Activated CD8-positive, alpha-beta memory T cell treated with anti-CD3 and anti-CD28 coated beads, Interleukin-2, amount 10 ng/mL, durations not matched to agents 7 days and 5 days (primary cell): ENCODE measurements around the gene SLC35E3. TPM values are rescaled to one million over a fixed set of nuclear protein-coding genes. Genes with fewer than 3 reads are reported as not detected.
"Not testable (repeated sequence)": the region's sequence is repeated elsewhere in the genome, so short reads cannot be mapped to it uniquely, and the experiment has no call there.

Experiments used
- ATAC-seq: fragments of 150-1000 bp; cut with Tn5 transposase; one replicate; pipeline ENCODE4 v1.10.0; 2021; ENCODE audit warnings: moderate library complexity
- CTCF ChIA-PET: fragments of 350-600 bp; sonication (Branson Sonifier 250); formaldehyde crosslinking; loops from one replicate; lab custom pipeline; 2021; ENCODE audit warnings: antibody characterized with exemption; lab: Charles Lee
- DNase-seq: peaks from one replicate; pipeline ENCODE4 v3.0.0-alpha.2; 2020
- H3K27ac Mint-ChIP-seq: one replicate; pipeline ENCODE4 v1.8.0; 2021; ENCODE audit warnings: mild to moderate bottlenecking, mixed read lengths
- H3K27me3 Mint-ChIP-seq: one replicate; pipeline ENCODE4 v1.8.0; 2021; ENCODE audit warnings: mixed read lengths
- H3K36me3 Mint-ChIP-seq: one replicate; pipeline ENCODE4 v1.8.0; 2021; ENCODE audit warnings: mild to moderate bottlenecking, mixed read lengths
- H3K4me1 Mint-ChIP-seq: one replicate; pipeline ENCODE4 v1.8.0; 2021; ENCODE audit warnings: mixed read lengths
- H3K4me3 Mint-ChIP-seq: one replicate; pipeline ENCODE4 v1.8.0; 2021; ENCODE audit warnings: mild to moderate bottlenecking, moderate library complexity, mixed read lengths
- H3K9me3 Mint-ChIP-seq: one replicate; pipeline ENCODE4 v1.8.0; 2022; ENCODE audit warnings: low read depth, mixed read lengths
- total RNA-seq, 2 experiments: library from RNA; stranded (reverse); gene quantifications; one replicate each; pipeline ENCODE4 v1.2.3, GENCODE V29; 2021

Gene SLC35E3
- total RNA-seq, 2 experiments from 2014 or later, result 10.3 to 10.8 TPM

GRCh38 chr12:68792952-68793351, 47.0 kb downstream of the SLC35E3 start:
- H3K36me3 Mint-ChIP-seq, result no peaks in the 10 kb centered on the region
- DNase-seq (peak; percentile 51), ATAC-seq (peak; percentile 92)
- CTCF ChIA-PET, result no interaction called here
- H3K9me3 Mint-ChIP-seq, result no peaks in the 10 kb centered on the region
- peaks cover 2% of the 10 kb centered on the region for H3K4me1 Mint-ChIP-seq
- no peak overlapping the region for H3K27ac Mint-ChIP-seq
- no peaks in the 10 kb centered on the region for H3K27me3 Mint-ChIP-seq
- no peak overlapping the region for H3K4me3 Mint-ChIP-seq

GRCh38 chr12:68793436-68793835, 47.5 kb downstream of the SLC35E3 start:
- Mint-ChIP-seq H3K4me3 (no peak overlapping the region), H3K27ac (no peak overlapping the region), H3K9me3 (no peaks in the 10 kb centered on the region), H3K4me1 (no peaks in the 10 kb centered on the region), H3K27me3 (no peaks in the 10 kb centered on the region), H3K36me3 (no peaks in the 10 kb centered on the region)
- CTCF ChIA-PET, result no interaction called here
- DNase-seq, result no peak
- ATAC-seq, result no peak

- no peak overlapping the region for H3K27ac Mint-ChIP-seq
- DNase-seq, result no peak
- H3K36me3 Mint-ChIP-seq, result no peaks in the 10 kb centered on the region
- H3K4me3 Mint-ChIP-seq, result no peak overlapping the region
- H3K9me3 Mint-ChIP-seq, result no peaks in the 10 kb centered on the region
- CTCF ChIA-PET, result no interaction called here
- H3K27me3 Mint-ChIP-seq, result no peaks in the 10 kb centered on the region
- ATAC-seq, result no peak
- no peaks in the 10 kb centered on the region for H3K4me1 Mint-ChIP-seq
These were observed 48.1 kb downstream of the SLC35E3 start for GRCh38 chr12:68793975-68794652.

GRCh38 chr12:68794653-68795251, 48.8 kb downstream of the SLC35E3 start:
- Mint-ChIP-seq H3K36me3 (no peaks in the 10 kb centered on the region), H3K27ac (no peak overlapping the region), H3K4me3 (no peak overlapping the region), H3K9me3 (no peaks in the 10 kb centered on the region), H3K27me3 (no peaks in the 10 kb centered on the region), H3K4me1 (no peaks in the 10 kb centered on the region)
- ATAC-seq (no peak), DNase-seq (no peak)
- CTCF ChIA-PET, result interaction anchor here (0.6 kb wide), 1 partner anchor 733 kb away, joined by 3 read pairs; no protein-coding TSS in a partner anchor

- Mint-ChIP-seq H3K9me3 (no peaks in the 10 kb centered on the region), H3K4me1 (peaks cover 2% of the 10 kb centered on the region), H3K27ac (no peak overlapping the region), H3K27me3 (no peaks in the 10 kb centered on the region), H3K36me3 (no peaks in the 10 kb centered on the region), H3K4me3 (no peak overlapping the region)
- no peak for ATAC-seq
- CTCF ChIA-PET, result no interaction called here
- no peak for DNase-seq
These were observed 50.4 kb downstream of the SLC35E3 start for GRCh38 chr12:68796399-68796798.

GRCh38 chr12:68798882-68799234, 52.9 kb downstream of the SLC35E3 start:
- Mint-ChIP-seq H3K4me3 (no peak overlapping the region), H3K4me1 (peaks cover 7% of the 10 kb centered on the region), H3K27ac (no peak overlapping the region), H3K9me3 (no peaks in the 10 kb centered on the region), H3K27me3 (no peaks in the 10 kb centered on the region), H3K36me3 (no peaks in the 10 kb centered on the region)
- ATAC-seq (no peak), DNase-seq (no peak)
- CTCF ChIA-PET, result no interaction called here

GRCh38 chr12:68800294-68800693, 54.3 kb downstream of the SLC35E3 start:
- ATAC-seq, result no peak
- no peaks in the 10 kb centered on the region for H3K27me3 Mint-ChIP-seq
- CTCF ChIA-PET, result no interaction called here
- H3K27ac Mint-ChIP-seq, result no peak overlapping the region
- H3K36me3 Mint-ChIP-seq, result no peaks in the 10 kb centered on the region
- no peaks in the 10 kb centered on the region for H3K9me3 Mint-ChIP-seq
- peaks cover 10% of the 10 kb centered on the region for H3K4me1 Mint-ChIP-seq
- no peak overlapping the region for H3K4me3 Mint-ChIP-seq
- no peak for DNase-seq

GRCh38 chr12:68801124-68801523, 55.1 kb downstream of the SLC35E3 start:
- H3K9me3 Mint-ChIP-seq, DNase-seq, H3K4me3 Mint-ChIP-seq, H3K27me3 Mint-ChIP-seq, H3K27ac Mint-ChIP-seq, CTCF ChIA-PET, ATAC-seq, H3K36me3 Mint-ChIP-seq: not testable (repeated sequence)
- peaks cover 12% of the 10 kb centered on the region for H3K4me1 Mint-ChIP-seq

- CTCF ChIA-PET, H3K36me3 Mint-ChIP-seq: not testable (repeated sequence)
These were observed 56.4 kb downstream of the SLC35E3 start for GRCh38 chr12:68802372-68802745.

GRCh38 chr12:68802911-68803651, 57.1 kb downstream of the SLC35E3 start:
- H3K27ac Mint-ChIP-seq, H3K4me3 Mint-ChIP-seq, H3K36me3 Mint-ChIP-seq, CTCF ChIA-PET, H3K9me3 Mint-ChIP-seq, ATAC-seq, H3K27me3 Mint-ChIP-seq, DNase-seq: not testable (repeated sequence)
- H3K4me1 Mint-ChIP-seq, result peaks cover 17% of the 10 kb centered on the region

More at GRCh38 chr12:68802372-68802745, 56.4 kb downstream of the SLC35E3 start:
- not testable (repeated sequence) for H3K27me3 Mint-ChIP-seq, H3K27ac Mint-ChIP-seq, DNase-seq, H3K4me3 Mint-ChIP-seq, ATAC-seq, H3K9me3 Mint-ChIP-seq
- peaks cover 17% of the 10 kb centered on the region for H3K4me1 Mint-ChIP-seq

GRCh38 chr12:68803948-68804656, 58.1 kb downstream of the SLC35E3 start:
- CTCF ChIA-PET, result no interaction called here
- no peaks in the 10 kb centered on the region for H3K9me3 Mint-ChIP-seq
- peaks cover 7% of the 10 kb centered on the region for H3K36me3 Mint-ChIP-seq
- H3K4me3 Mint-ChIP-seq, result no peak overlapping the region
- no peak for ATAC-seq
- no peak for DNase-seq
- peaks cover 17% of the 10 kb centered on the region for H3K4me1 Mint-ChIP-seq
- H3K27ac Mint-ChIP-seq, result no peak overlapping the region
- H3K27me3 Mint-ChIP-seq, result no peaks in the 10 kb centered on the region

GRCh38 chr12:68804657-68805591, 58.9 kb downstream of the SLC35E3 start:
- CTCF ChIA-PET, result interaction anchor here (0.8 kb wide), 1 partner anchor 25 kb away, joined by 3 read pairs; no protein-coding TSS in a partner anchor
- no peak overlapping the region for H3K27ac Mint-ChIP-seq

More at GRCh38 chr12:68804657-68805591, 58.9 kb downstream of the SLC35E3 start:
- Mint-ChIP-seq H3K27me3 (no peaks in the 10 kb centered on the region), H3K4me3 (no peak overlapping the region), H3K9me3 (no peaks in the 10 kb centered on the region), H3K36me3 (peaks cover 16% of the 10 kb centered on the region), H3K4me1 (peaks cover 24% of the 10 kb centered on the region)
- DNase-seq (no peak), ATAC-seq (no peak)
